ENCODE measurements around the gene ANKRD40CL.

The ANKRD40CL gene

GRCh38 chr17:50787106-50787505 lies 19.8 kb upstream of the ANKRD40CL start:
- DNase-seq (ENCODE audit: low spot score), result no peak

GRCh38 chr17:50785946-50786570 lies 18.7 kb upstream of the ANKRD40CL start:
- DNase-seq (ENCODE audit: low spot score), result peak; percentile 65

- DNase-seq (ENCODE audit: low spot score), result no peak
These were observed 17.8 kb upstream of the ANKRD40CL start for GRCh38 chr17:50785126-50785525.

- DNase-seq (ENCODE audit: low spot score), result no peak
These were observed 16.6 kb upstream of the ANKRD40CL start for GRCh38 chr17:50783905-50784304.

GRCh38 chr17:50783193-50783660 lies 15.9 kb upstream of the ANKRD40CL start:
- DNase-seq (ENCODE audit: low spot score), result peak; percentile 96

- DNase-seq (ENCODE audit: low spot score), result no peak
These were observed 13.8 kb upstream of the ANKRD40CL start for GRCh38 chr17:50781167-50781566.

- DNase-seq (ENCODE audit: low spot score), result no peak
These were observed 12.5 kb upstream of the ANKRD40CL start for GRCh38 chr17:50779747-50780353.

- no peak for DNase-seq (ENCODE audit: low spot score)
These were observed 11.7 kb upstream of the ANKRD40CL start for GRCh38 chr17:50778988-50779387.

- no peak for DNase-seq (ENCODE audit: low spot score)
These were observed 11.2 kb upstream of the ANKRD40CL start for GRCh38 chr17:50778471-50778870.

- DNase-seq (ENCODE audit: low spot score), result no peak
These were observed 8.6 kb upstream of the ANKRD40CL start for GRCh38 chr17:50775926-50776325.

GRCh38 chr17:50774225-50774803 lies 7.0 kb upstream of the ANKRD40CL start:
- DNase-seq (ENCODE audit: low spot score), result no peak

- DNase-seq (ENCODE audit: low spot score), result no peak
These were observed 4.9 kb upstream of the ANKRD40CL start for GRCh38 chr17:50771991-50772785.

- no peak for DNase-seq (ENCODE audit: low spot score)
These were observed 3.0 kb upstream of the ANKRD40CL start for GRCh38 chr17:50770346-50770745.

GRCh38 chr17:50769884-50770283 lies 2.6 kb upstream of the ANKRD40CL start:
- DNase-seq (ENCODE audit: low spot score), result no peak

GRCh38 chr17:50768346-50768761 lies 1.0 kb upstream of the ANKRD40CL start:
- DNase-seq (ENCODE audit: low spot score), result no peak

GRCh38 chr17:50767030-50767429 lies 288 bp downstream of the ANKRD40CL start:
- DNase-seq (ENCODE audit: low spot score), result no peak

- DNase-seq (ENCODE audit: low spot score), result no peak
These were observed 895 bp downstream of the ANKRD40CL start for GRCh38 chr17:50766222-50767023.

GRCh38 chr17:50765454-50766221 lies 1.7 kb downstream of the ANKRD40CL start:
- DNase-seq (ENCODE audit: low spot score), result no peak

- DNase-seq (ENCODE audit: low spot score), result no peak
These were observed 2.6 kb downstream of the ANKRD40CL start for GRCh38 chr17:50764734-50765149.

- no peak for DNase-seq (ENCODE audit: low spot score)
These were observed 3.4 kb downstream of the ANKRD40CL start for GRCh38 chr17:50763716-50764475.
